NCI-H2107 treated with DMSO at 0.1 percent for 48 hours (cell line): Measurements from ENCODE around the gene EHBP1.

Experiments
- DNase-seq: peaks from one replicate; lab custom pipeline; 2025; ENCODE audit not compliant: unreplicated experiment; lab: John Stamatoyannopoulos, UW

Gene EHBP1

GRCh38 chr2:62705007-62705829, at the start of gene EHBP1:
Gene EHBP1, plus strand, starts transcription at chr2:62705713. Its CDS starts 1,479 bp downstream, at chr2:62707192.
- peak; percentile 98 for DNase-seq

- no peak for DNase-seq
Observed at GRCh38 chr2:62657783-62658182, 47.7 kb upstream of the EHBP1 start.

GRCh38 chr2:62658891-62659290, 46.6 kb upstream of the EHBP1 start:
- DNase-seq = no peak

- DNase-seq = no peak
Observed at GRCh38 chr2:62660087-62660486, 45.4 kb upstream of the EHBP1 start.

GRCh38 chr2:62660582-62661262, 44.8 kb upstream of the EHBP1 start:
- DNase-seq = no peak

- no peak for DNase-seq
Observed at GRCh38 chr2:62661263-62661635, 44.3 kb upstream of the EHBP1 start.

- no peak for DNase-seq
Observed at GRCh38 chr2:62662131-62662530, 43.4 kb upstream of the EHBP1 start.

GRCh38 chr2:62662554-62662953, 43.0 kb upstream of the EHBP1 start:
- DNase-seq = no peak

- DNase-seq = no peak
Observed at GRCh38 chr2:62663411-62663810, 42.1 kb upstream of the EHBP1 start.

GRCh38 chr2:62663920-62664795, 41.4 kb upstream of the EHBP1 start:
- no peak for DNase-seq

- no peak for DNase-seq
Observed at GRCh38 chr2:62665446-62665845, 40.1 kb upstream of the EHBP1 start.

GRCh38 chr2:62669180-62669579, 36.3 kb upstream of the EHBP1 start:
- no peak for DNase-seq

- no peak for DNase-seq
Observed at GRCh38 chr2:62672601-62673000, 32.9 kb upstream of the EHBP1 start.

GRCh38 chr2:62675062-62675461, 30.5 kb upstream of the EHBP1 start:
- no peak for DNase-seq

- no peak for DNase-seq
Observed at GRCh38 chr2:62685256-62685655, 20.3 kb upstream of the EHBP1 start.

- DNase-seq = no peak
Observed at GRCh38 chr2:62686012-62686685, 19.4 kb upstream of the EHBP1 start.

GRCh38 chr2:62687636-62688035, 17.9 kb upstream of the EHBP1 start:
- no peak for DNase-seq

- no peak for DNase-seq
Observed at GRCh38 chr2:62688771-62689170, 16.7 kb upstream of the EHBP1 start.

- no peak for DNase-seq
Observed at GRCh38 chr2:62691186-62691585, 14.3 kb upstream of the EHBP1 start.

GRCh38 chr2:62692225-62692624, 13.3 kb upstream of the EHBP1 start:
- DNase-seq = no peak

- no peak for DNase-seq
Observed at GRCh38 chr2:62698653-62699052, 6.9 kb upstream of the EHBP1 start.
